Psoas muscle (tissue), 8 donors: Measurements from ENCODE around the gene RBP3. TPM values are rescaled to one million over a fixed set of nuclear protein-coding genes. Genes with fewer than 3 reads are reported as not detected.

Experiments used
- ATAC-seq, 4 donors: fragments of 200-7000 bp; cut with Tn5 transposase; one replicate each; pipeline ENCODE4 v1.9.1; 2020; ENCODE audit warnings: moderate library complexity in 3 of 4, mild to moderate bottlenecking in 2 of 4
- DNase-seq, 2 donors: peaks; one replicate each; pipeline ENCODE4 v3.0.0-alpha.2; 2020
- H3K27ac ChIP-seq: fragments of 200-600 bp; one replicate; pipeline ENCODE4 v1.8.0; 2022
- H3K27me3 ChIP-seq, 3 donors: fragments of 200-600 bp in 1 of 3; one replicate each; pipeline versions ENCODE4 v1.6.1 to v1.8.0; 2013 to 2022; ENCODE audit warnings: low read length in 2 of 3, mild to moderate bottlenecking in 2 of 3, moderate library complexity in 1 of 3; ENCODE audit not compliant: insufficient read depth in 3 of 3
- H3K36me3 ChIP-seq, 2 donors: fragments of 200-600 bp in 1 of 2; one replicate each; pipeline versions ENCODE4 v1.6.1 to v1.8.0; 2013 to 2022; ENCODE audit warnings: low read depth in 1 of 2, mild to moderate bottlenecking in 1 of 2, moderate library complexity in 1 of 2; ENCODE audit not compliant: insufficient read depth in 1 of 2
- H3K4me1 ChIP-seq: fragments of 200-600 bp; one replicate; pipeline ENCODE4 v1.8.0; 2022
- H3K4me3 ChIP-seq: fragments of 200-600 bp; one replicate; pipeline ENCODE4 v1.8.0; 2022; ENCODE audit warnings: mild to moderate bottlenecking
- H3K9me3 ChIP-seq: fragments of 200-600 bp; one replicate; pipeline ENCODE4 v1.8.0; 2022
- CTCF ChIP-seq: fragments of 200-600 bp; IDR thresholded peaks from one replicate; pipeline ENCODE4 v1.8.0; 2022; ENCODE audit warnings: antibody characterized with exemption
- whole genome bisulfite sequencing, 3 donors: extraction: QIAGEN DNeasy Blood & Tissue Kit; methylation state at CpG; one replicate each; pipeline versions ENCODE4 v1.1.6 to v1.1.7; 2013; 5-methylcytosine and 5-hydroxymethylcytosine counted together
- intact Hi-C, 2 donors: fragments of 100-400 bp; cut with DNase I; formaldehyde crosslinking; loops; one replicate each; pipeline versions ENCODE4 v1.11.0 to v1.14.2; 2022
- polyA plus RNA-seq, 3 donors: library from polyadenylated mRNA; stranded (reverse); fragments of 200-250 nt; gene quantifications; one replicate each; pipeline ENCODE4 v1.2.3, GENCODE V29; 2013
- total RNA-seq, 4 donors: library from RNA; stranded (reverse); fragmentation: NEBNext Ultra II Directional in 2 of 4; extraction: Animal tissue kit (Norgen Biotek cat#: 25700) in 2 of 4; gene quantifications; one replicate each; pipeline versions ENCODE4 v1.2.1 to v1.2.4, GENCODE V29; 2021 to 2023
- donor health status: healthy with polysubstance abuse.
- donor health status: DM: no; HTN: no; CAD: no; lungs with moderate emphysema.
- donor health status: Bipolar disorder and iron deficiency.
- donor health status: healthy.
- donor health status: DM: yes; HTN: yes; CAD: no.
- donor health status: DM: no; HTN: no; CAD: no.
- donor health status: DM: no; HTN: no; CAD: no.
- donor health status: DM: yes; HTN: yes; CAD: no.

The RBP3 gene
- total and polyA plus RNA-seq, 7 donors = not detected

GRCh38 chr10:47339186-47339735 lies 8.9 kb upstream of the RBP3 start:
- H3K9me3 ChIP-seq = no peaks in the 10 kb centered on the region
- H3K27ac ChIP-seq = no peak overlapping the region
- peaks cover 0 to 3% (median 2%) of the 10 kb centered on the region in 3 donors for H3K27me3 ChIP-seq
- no peak overlapping the region for H3K4me3 ChIP-seq
- ATAC-seq (no peak), DNase-seq (peak in 1 of 2 donors; percentile 41)
- TF ChIP-seq CTCF = no peak
- H3K36me3 ChIP-seq = no peaks in the 10 kb centered on the region
- no peaks in the 10 kb centered on the region for H3K4me1 ChIP-seq
- 87 to 88% (median 87%) methylated on average over 8 of the region's 8 CpGs for WGBS, 3 donors
- intact Hi-C loops = no loop called here

DNA sequence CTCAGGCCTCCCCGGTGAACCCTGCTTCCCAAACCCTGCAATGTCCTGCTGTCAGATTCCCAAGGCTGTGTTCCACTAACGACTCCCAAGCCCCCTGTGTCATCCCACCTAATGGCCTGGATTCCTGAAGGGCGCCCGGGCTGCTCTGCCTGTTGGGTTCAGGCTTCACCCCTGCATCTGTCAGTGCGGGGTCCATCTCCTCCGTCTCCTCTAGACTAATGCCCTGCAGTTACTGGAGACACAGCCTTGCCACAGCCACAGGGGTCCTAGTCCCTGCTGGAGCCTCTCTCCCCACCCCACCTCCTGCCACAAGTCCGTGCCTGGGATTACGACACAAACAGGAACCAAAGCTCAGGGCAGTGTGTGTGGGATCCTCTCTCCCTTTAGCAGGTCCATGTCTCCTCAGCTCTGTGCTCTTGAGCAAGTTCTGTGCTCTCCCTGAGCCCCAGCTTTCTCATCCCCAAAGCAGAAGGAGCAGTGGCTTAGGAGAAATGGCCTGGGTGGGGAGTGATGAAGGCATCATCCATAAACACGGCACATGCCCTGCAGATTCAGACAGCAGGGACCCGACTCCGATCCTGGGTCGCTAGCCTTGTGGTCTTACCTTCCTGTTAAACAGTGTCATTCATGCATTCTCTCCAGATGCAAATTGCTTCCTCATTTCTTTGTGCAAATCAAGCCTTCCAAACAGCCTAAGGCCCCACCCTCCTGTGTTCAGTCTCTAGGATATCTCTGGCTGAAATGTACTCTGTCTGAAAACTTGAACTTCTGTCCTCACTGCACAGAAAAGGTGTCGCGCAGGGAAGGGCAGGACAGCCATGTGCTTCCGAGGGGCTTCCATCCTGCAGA lies 8.2 kb upstream of the RBP3 start:
- Histone ChIP-seq H3K4me1 (no peaks in the 10 kb centered on the region), H3K4me3 (no peak overlapping the region), H3K36me3 (no peaks in the 10 kb centered on the region), H3K9me3 (no peaks in the 10 kb centered on the region), H3K27ac (no peak overlapping the region), H3K27me3 (peaks cover 0 to 3% (median 2%) of the 10 kb centered on the region in 3 donors)
- 77 to 80% (median 79%) methylated on average over 15 of the region's 15 CpGs for WGBS, 3 donors
- peak in 1 of 2 donors; percentile 11 for DNase-seq
- no peak for TF ChIP-seq CTCF
- intact Hi-C loops = no loop called here
- no peak for ATAC-seq

- peak; percentile 48 to 70 for DNase-seq
- Histone ChIP-seq H3K4me3 (no peak overlapping the region), H3K4me1 (no peaks in the 10 kb centered on the region), H3K27ac (no peak overlapping the region), H3K36me3 (no peaks in the 10 kb centered on the region), H3K9me3 (no peaks in the 10 kb centered on the region), H3K27me3 (peaks cover 0 to 3% (median 2%) of the 10 kb centered on the region in 3 donors)
- peak in 3 of 4 donors; percentile 55 to 75 (median 65) for ATAC-seq
- peak; percentile 87 for TF ChIP-seq CTCF
- intact Hi-C loops = no loop called here
- 63 to 68% (median 67%) methylated on average over 5 of the region's 5 CpGs for WGBS, 3 donors
These were observed 7.5 kb upstream of the RBP3 start for GRCh38 chr10:47340608-47341170.

DNA sequence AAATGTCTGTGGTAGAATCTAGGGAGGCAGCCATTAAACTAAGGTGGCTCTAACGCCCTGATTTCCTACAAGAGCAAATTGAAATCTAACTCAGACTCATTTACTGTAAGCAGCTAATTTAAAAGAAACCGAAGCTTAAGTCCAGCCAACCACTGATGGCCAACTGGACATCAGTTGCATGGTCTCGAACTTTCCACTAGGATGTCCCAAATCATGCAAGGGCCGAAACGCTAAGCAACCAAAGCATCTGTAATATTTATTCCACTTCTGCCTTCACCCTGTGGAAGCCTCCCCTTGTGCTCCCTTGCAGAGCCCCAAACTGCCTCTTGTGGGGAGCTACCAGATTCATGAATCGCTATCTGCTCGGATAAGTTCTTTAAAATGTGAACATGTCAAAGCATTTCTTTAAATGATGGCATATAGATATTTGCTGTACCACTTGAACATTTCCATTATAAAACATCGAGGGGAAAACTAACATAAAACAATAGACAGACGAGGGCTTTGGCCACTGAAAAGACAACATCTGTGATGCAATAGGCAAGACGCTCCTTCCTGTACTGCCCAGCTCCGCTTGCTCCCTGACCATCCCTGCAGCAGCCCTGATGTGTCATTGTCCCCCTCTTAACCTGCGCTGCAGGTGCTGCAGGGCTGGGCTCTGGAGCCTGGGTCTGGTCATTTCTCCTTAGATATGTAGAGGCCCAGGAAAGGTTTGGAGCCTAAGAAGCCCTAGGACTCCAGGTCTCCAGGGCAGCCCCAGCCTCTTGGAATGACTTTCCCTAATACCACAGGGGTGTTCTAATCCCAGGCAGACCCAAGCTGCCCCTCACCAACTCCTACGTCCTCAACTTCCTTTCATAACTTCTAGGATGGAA lies 2.9 kb upstream of the RBP3 start:
- no peak overlapping the region for H3K27ac ChIP-seq
- H3K9me3 ChIP-seq = no peaks in the 10 kb centered on the region
- intact Hi-C loops = no loop called here
- H3K4me1 ChIP-seq = no peaks in the 10 kb centered on the region
- H3K4me3 ChIP-seq = no peak overlapping the region
- no peak for TF ChIP-seq CTCF
- H3K27me3 ChIP-seq = no peaks in the 10 kb centered on the region
- peak in 1 of 2 donors; percentile 9 for DNase-seq
- H3K36me3 ChIP-seq = no peaks in the 10 kb centered on the region
- 83 to 84% (median 84%) methylated on average over 13 of the region's 13 CpGs for WGBS, 3 donors
- no peak for ATAC-seq
